Peyer's patch (tissue), 4 donors: ENCODE results near the gene OTUD1. TPM values are rescaled to one million over a fixed set of nuclear protein-coding genes. Genes with fewer than 3 reads are reported as not detected.

Source experiments
- DNase-seq, 3 donors: peaks; one replicate each; pipeline ENCODE4 v3.0.0-alpha.2; 2017 to 2019
- H3K27ac ChIP-seq, 4 donors: fragments of 200-600 bp; sonication (generic); one replicate each; pipeline ENCODE4 v1.5.1; 2016 to 2019
- H3K27me3 ChIP-seq, 2 donors: fragments of 200-600 bp; sonication (generic); one replicate each; pipeline ENCODE4 v1.5.1; 2019
- H3K36me3 ChIP-seq, 3 donors: fragments of 200-600 bp; sonication (generic); one replicate each; pipeline ENCODE4 v1.5.1; 2016 to 2019
- H3K4me1 ChIP-seq, 4 donors: fragments of 200-600 bp; sonication (generic); one replicate each; pipeline ENCODE4 v1.5.1; 2016 to 2019
- H3K4me3 ChIP-seq, 4 donors: fragments of 200-600 bp; sonication (generic); 1 replicate in 3 of 4; 2 replicates in 1 of 4; pipeline ENCODE4 v1.5.1; 2016 to 2019; ENCODE audit warnings: mild to moderate bottlenecking in 1 of 4
- H3K9me3 ChIP-seq, 4 donors: fragments of 200-600 bp; sonication (generic); one replicate each; pipeline ENCODE4 v1.5.1; 2016 to 2019; ENCODE audit warnings: mild to moderate bottlenecking in 1 of 4
- CTCF ChIP-seq, 6 experiments: fragments of 450-650 bp in 4 of 6; fragments of 200-600 bp in 2 of 6; sonication (generic) in 1 of 6; IDR thresholded peaks; one replicate each; pipeline ENCODE4 v1.5.1; 2017 to 2019; ENCODE audit warnings: antibody characterized with exemption in 6 of 6, mild to moderate bottlenecking in 3 of 6, moderate library complexity in 1 of 6
- POLR2A ChIP-seq, 2 donors: fragments of 450-650 bp; IDR thresholded peaks; one replicate each; pipeline ENCODE4 v1.5.1; 2017; ENCODE audit warnings: antibody characterized with exemption in 2 of 2, mild to moderate bottlenecking in 2 of 2, moderate library complexity in 2 of 2
- total RNA-seq, 4 donors: library from RNA; depleted of rRNA; stranded (reverse); fragments of >200 nt; gene quantifications; one replicate each; pipeline ENCODE4 v1.1.0, GENCODE V29; 2016

Gene OTUD1
- total RNA-seq, 4 donors from 2014 or later = 5.8 to 11.2 (median 8.3) TPM

GRCh38 chr10:23437963-23438546 is 820 bp upstream of the OTUD1 start:
- Histone ChIP-seq H3K36me3 (peaks cover 0 to under 1% (median 0%) of the 10 kb centered on the region in 3 donors), H3K4me1 (peaks cover 0 to 26% (median 4%) of the 10 kb centered on the region in 4 donors), H3K9me3 (no peaks in the 10 kb centered on the region), H3K27me3 (no peaks in the 10 kb centered on the region), H3K4me3 (peak overlapping the region; percentile 86 to 99 (median 90)), H3K27ac (peak overlapping the region; percentile 94 to 99 (median 96))
- DNase-seq = no peak
- TF ChIP-seq POLR2A (IDR thresholded peaks at IDR 0.05) = no peak
- no peak for TF ChIP-seq CTCF (IDR thresholded peaks at IDR 0.05)

GRCh38 chr10:23439452-23439960 is 631 bp downstream of the OTUD1 start:
- no peak for TF ChIP-seq CTCF (IDR thresholded peaks at IDR 0.05)
- no peak for TF ChIP-seq POLR2A (IDR thresholded peaks at IDR 0.05)
- Histone ChIP-seq H3K4me1 (peaks cover 0 to 26% (median 4%) of the 10 kb centered on the region in 4 donors), H3K27ac (peak overlapping the region; percentile 94 to 99 (median 96)), H3K9me3 (no peaks in the 10 kb centered on the region), H3K4me3 (peak overlapping the region; percentile 86 to 99 (median 90)), H3K36me3 (peaks cover 0 to 10% (median 0%) of the 10 kb centered on the region in 3 donors), H3K27me3 (no peaks in the 10 kb centered on the region)
- DNase-seq = peak in 2 of 3 donors; percentile 50 to 74

- H3K9me3 ChIP-seq = no peaks in the 10 kb centered on the region
- H3K27me3 ChIP-seq = no peaks in the 10 kb centered on the region
- H3K4me3 ChIP-seq = peak overlapping the region; percentile 86 to 99 (median 90)
- peaks cover 0 to 10% (median 0%) of the 10 kb centered on the region in 3 donors for H3K36me3 ChIP-seq
- peak; percentile 30 to 67 (median 55) for DNase-seq
- peak overlapping the region; percentile 94 to 99 (median 96) for H3K27ac ChIP-seq
- peaks cover 0 to 26% (median 4%) of the 10 kb centered on the region in 4 donors for H3K4me1 ChIP-seq
- TF ChIP-seq CTCF (IDR thresholded peaks at IDR 0.05) = no peak
- TF ChIP-seq POLR2A (IDR thresholded peaks at IDR 0.05) = no peak
Measured at GRCh38 chr10:23439961-23440889, 1.4 kb downstream of the OTUD1 start.

GRCh38 chr10:23441251-23441650 is 2.4 kb downstream of the OTUD1 start:
- Histone ChIP-seq H3K4me3 (peak overlapping the region in 3 of 4 donors; percentile 86 to 99 (median 91)), H3K27ac (no peak overlapping the region), H3K9me3 (no peaks in the 10 kb centered on the region), H3K36me3 (peaks cover 0 to 10% (median 0%) of the 10 kb centered on the region in 3 donors), H3K27me3 (no peaks in the 10 kb centered on the region), H3K4me1 (peaks cover 0 to 26% (median 4%) of the 10 kb centered on the region in 4 donors)
- TF ChIP-seq POLR2A (IDR thresholded peaks at IDR 0.05) (no peak), CTCF (IDR thresholded peaks at IDR 0.05) (no peak)
- no peak for DNase-seq

- TF ChIP-seq CTCF (IDR thresholded peaks at IDR 0.05) = no peak
- no peak for TF ChIP-seq POLR2A (IDR thresholded peaks at IDR 0.05)
- H3K4me3 ChIP-seq = no peak overlapping the region
- no peaks in the 10 kb centered on the region for H3K27me3 ChIP-seq
- H3K27ac ChIP-seq = no peak overlapping the region
- H3K4me1 ChIP-seq = peaks cover 0 to 26% (median 4%) of the 10 kb centered on the region in 4 donors
- no peak for DNase-seq
- no peaks in the 10 kb centered on the region for H3K9me3 ChIP-seq
- peaks cover 0 to 10% (median 0%) of the 10 kb centered on the region in 3 donors for H3K36me3 ChIP-seq
Measured at GRCh38 chr10:23442936-23443335, 4.1 kb downstream of the OTUD1 start.
